Measurements from ENCODE around the gene MROH9.
"Not testable (repeated sequence)": the region's sequence is repeated elsewhere in the genome, so short reads cannot be mapped to it uniquely, and the experiment has no call there.

DNA sequence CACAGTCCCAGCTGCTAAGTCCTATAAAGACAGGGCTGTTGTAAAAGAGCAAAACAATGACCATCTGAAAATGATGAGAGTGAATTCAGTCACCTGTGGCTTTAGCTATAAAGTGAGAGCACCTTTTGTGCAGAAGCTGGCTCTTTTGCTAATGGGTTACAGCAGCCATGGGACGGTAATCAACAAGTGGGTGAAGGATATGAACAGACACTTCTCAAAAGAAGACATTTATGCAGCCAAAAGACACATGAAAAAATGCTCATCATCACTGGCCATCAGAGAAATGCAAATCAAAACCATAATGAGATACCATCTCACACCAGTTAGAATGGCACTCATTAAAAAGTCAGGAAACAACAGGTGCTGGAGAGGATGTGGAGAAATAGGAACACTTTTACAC, 16.4 kb downstream of the MROH9 start:
- TF ChIP-seq JUNB (IDR thresholded peaks at IDR 0.05; ENCODE audit: unreplicated experiment); EZH2 (IDR thresholded peaks at IDR 0.05; ENCODE audit: low read depth, unreplicated experiment); POLR2AphosphoS5 (IDR thresholded peaks at IDR 0.05; ENCODE audit: low read depth); NANOG (IDR thresholded peaks at IDR 0.05; ENCODE audit: borderline replicate concordance); EZH2phosphoT487 (IDR thresholded peaks at IDR 0.05; ENCODE audit: unreplicated experiment); ZNF114 (CRISPR knock-in tag; IDR thresholded peaks at IDR 0.05); CREB1 (CRISPR knock-in tag; IDR thresholded peaks at IDR 0.05; ENCODE audit: low read depth); STAT1 (IDR thresholded peaks at IDR 0.05; ENCODE audit: unreplicated experiment): not testable (repeated sequence)
- TF ChIP-seq, protein P1, sequence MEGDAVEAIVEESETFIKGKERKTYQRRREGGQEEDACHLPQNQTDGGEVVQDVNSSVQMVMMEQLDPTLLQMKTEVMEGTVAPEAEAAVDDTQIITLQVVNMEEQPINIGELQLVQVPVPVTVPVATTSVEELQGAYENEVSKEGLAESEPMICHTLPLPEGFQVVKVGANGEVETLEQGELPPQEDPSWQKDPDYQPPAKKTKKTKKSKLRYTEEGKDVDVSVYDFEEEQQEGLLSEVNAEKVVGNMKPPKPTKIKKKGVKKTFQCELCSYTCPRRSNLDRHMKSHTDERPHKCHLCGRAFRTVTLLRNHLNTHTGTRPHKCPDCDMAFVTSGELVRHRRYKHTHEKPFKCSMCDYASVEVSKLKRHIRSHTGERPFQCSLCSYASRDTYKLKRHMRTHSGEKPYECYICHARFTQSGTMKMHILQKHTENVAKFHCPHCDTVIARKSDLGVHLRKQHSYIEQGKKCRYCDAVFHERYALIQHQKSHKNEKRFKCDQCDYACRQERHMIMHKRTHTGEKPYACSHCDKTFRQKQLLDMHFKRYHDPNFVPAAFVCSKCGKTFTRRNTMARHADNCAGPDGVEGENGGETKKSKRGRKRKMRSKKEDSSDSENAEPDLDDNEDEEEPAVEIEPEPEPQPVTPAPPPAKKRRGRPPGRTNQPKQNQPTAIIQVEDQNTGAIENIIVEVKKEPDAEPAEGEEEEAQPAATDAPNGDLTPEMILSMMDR (conservative IDR thresholded peaks at IDR 0.05; ENCODE audit: low read depth in 2 of 2), result not testable (repeated sequence)
- TF ChIP-seq, protein P2, sequence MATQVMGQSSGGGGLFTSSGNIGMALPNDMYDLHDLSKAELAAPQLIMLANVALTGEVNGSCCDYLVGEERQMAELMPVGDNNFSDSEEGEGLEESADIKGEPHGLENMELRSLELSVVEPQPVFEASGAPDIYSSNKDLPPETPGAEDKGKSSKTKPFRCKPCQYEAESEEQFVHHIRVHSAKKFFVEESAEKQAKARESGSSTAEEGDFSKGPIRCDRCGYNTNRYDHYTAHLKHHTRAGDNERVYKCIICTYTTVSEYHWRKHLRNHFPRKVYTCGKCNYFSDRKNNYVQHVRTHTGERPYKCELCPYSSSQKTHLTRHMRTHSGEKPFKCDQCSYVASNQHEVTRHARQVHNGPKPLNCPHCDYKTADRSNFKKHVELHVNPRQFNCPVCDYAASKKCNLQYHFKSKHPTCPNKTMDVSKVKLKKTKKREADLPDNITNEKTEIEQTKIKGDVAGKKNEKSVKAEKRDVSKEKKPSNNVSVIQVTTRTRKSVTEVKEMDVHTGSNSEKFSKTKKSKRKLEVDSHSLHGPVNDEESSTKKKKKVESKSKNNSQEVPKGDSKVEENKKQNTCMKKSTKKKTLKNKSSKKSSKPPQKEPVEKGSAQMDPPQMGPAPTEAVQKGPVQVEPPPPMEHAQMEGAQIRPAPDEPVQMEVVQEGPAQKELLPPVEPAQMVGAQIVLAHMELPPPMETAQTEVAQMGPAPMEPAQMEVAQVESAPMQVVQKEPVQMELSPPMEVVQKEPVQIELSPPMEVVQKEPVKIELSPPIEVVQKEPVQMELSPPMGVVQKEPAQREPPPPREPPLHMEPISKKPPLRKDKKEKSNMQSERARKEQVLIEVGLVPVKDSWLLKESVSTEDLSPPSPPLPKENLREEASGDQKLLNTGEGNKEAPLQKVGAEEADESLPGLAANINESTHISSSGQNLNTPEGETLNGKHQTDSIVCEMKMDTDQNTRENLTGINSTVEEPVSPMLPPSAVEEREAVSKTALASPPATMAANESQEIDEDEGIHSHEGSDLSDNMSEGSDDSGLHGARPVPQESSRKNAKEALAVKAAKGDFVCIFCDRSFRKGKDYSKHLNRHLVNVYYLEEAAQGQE (IDR thresholded peaks at IDR 0.05; ENCODE audit: unreplicated experiment), result not testable (repeated sequence)
- TF ChIP-seq, protein P3, sequence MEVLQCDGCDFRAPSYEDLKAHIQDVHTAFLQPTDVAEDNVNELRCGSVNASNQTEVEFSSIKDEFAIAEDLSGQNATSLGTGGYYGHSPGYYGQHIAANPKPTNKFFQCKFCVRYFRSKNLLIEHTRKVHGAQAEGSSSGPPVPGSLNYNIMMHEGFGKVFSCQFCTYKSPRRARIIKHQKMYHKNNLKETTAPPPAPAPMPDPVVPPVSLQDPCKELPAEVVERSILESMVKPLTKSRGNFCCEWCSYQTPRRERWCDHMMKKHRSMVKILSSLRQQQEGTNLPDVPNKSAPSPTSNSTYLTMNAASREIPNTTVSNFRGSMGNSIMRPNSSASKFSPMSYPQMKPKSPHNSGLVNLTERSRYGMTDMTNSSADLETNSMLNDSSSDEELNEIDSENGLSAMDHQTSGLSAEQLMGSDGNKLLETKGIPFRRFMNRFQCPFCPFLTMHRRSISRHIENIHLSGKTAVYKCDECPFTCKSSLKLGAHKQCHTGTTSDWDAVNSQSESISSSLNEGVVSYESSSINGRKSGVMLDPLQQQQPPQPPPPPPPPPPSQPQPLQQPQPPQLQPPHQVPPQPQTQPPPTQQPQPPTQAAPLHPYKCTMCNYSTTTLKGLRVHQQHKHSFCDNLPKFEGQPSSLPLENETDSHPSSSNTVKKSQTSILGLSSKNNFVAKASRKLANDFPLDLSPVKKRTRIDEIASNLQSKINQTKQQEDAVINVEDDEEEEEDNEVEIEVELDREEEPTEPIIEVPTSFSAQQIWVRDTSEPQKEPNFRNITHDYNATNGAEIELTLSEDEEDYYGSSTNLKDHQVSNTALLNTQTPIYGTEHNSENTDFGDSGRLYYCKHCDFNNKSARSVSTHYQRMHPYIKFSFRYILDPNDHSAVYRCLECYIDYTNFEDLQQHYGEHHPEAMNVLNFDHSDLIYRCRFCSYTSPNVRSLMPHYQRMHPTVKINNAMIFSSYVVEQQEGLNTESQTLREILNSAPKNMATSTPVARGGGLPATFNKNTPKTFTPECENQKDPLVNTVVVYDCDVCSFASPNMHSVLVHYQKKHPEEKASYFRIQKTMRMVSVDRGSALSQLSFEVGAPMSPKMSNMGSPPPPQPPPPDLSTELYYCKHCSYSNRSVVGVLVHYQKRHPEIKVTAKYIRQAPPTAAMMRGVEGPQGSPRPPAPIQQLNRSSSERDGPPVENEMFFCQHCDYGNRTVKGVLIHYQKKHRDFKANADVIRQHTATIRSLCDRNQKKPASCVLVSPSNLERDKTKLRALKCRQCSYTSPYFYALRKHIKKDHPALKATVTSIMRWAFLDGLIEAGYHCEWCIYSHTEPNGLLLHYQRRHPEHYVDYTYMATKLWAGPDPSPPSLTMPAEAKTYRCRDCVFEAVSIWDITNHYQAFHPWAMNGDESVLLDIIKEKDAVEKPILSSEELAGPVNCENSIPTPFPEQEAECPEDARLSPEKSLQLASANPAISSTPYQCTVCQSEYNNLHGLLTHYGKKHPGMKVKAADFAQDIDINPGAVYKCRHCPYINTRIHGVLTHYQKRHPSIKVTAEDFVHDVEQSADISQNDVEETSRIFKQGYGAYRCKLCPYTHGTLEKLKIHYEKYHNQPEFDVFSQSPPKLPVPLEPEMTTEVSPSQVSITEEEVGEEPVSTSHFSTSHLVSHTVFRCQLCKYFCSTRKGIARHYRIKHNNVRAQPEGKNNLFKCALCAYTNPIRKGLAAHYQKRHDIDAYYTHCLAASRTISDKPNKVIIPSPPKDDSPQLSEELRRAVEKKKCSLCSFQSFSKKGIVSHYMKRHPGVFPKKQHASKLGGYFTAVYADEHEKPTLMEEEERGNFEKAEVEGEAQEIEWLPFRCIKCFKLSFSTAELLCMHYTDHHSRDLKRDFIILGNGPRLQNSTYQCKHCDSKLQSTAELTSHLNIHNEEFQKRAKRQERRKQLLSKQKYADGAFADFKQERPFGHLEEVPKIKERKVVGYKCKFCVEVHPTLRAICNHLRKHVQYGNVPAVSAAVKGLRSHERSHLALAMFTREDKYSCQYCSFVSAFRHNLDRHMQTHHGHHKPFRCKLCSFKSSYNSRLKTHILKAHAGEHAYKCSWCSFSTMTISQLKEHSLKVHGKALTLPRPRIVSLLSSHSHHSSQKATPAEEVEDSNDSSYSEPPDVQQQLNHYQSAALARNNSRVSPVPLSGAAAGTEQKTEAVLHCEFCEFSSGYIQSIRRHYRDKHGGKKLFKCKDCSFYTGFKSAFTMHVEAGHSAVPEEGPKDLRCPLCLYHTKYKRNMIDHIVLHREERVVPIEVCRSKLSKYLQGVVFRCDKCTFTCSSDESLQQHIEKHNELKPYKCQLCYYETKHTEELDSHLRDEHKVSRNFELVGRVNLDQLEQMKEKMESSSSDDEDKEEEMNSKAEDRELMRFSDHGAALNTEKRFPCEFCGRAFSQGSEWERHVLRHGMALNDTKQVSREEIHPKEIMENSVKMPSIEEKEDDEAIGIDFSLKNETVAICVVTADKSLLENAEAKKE (CRISPR knock-in tag; IDR thresholded peaks at IDR 0.05), result not testable (repeated sequence)
- TF ChIP-seq, protein P4, sequence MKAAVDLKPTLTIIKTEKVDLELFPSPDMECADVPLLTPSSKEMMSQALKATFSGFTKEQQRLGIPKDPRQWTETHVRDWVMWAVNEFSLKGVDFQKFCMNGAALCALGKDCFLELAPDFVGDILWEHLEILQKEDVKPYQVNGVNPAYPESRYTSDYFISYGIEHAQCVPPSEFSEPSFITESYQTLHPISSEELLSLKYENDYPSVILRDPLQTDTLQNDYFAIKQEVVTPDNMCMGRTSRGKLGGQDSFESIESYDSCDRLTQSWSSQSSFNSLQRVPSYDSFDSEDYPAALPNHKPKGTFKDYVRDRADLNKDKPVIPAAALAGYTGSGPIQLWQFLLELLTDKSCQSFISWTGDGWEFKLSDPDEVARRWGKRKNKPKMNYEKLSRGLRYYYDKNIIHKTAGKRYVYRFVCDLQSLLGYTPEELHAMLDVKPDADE (IDR thresholded peaks at IDR 0.05), result not testable (repeated sequence)

Data from GM23338 (cell line).